ENCODE data around the gene VCAN.

Gene VCAN

GRCh38 chr5:83553000-83553486, 81.5 kb downstream of the VCAN start:
- no peak overlapping the region for H3K4me2 ChIP-seq (ENCODE audit: low read depth, low read length)
- no peaks in the 10 kb centered on the region for H4K20me1 ChIP-seq (ENCODE audit: insufficient read depth, low read length)
- no peaks in the 10 kb centered on the region for H3F3A ChIP-seq (ENCODE audit: insufficient read depth, low read length)
- no peaks in the 10 kb centered on the region for H3K36me3 ChIP-seq (replicated peaks; ENCODE audit: insufficient read depth, low read length)
- no peaks in the 10 kb centered on the region for H3K4me1 ChIP-seq (ENCODE audit: low read length)
- no peaks in the 10 kb centered on the region for H3K9me3 ChIP-seq (replicated peaks; ENCODE audit: insufficient read depth, low read length)
- no peak overlapping the region for H3K27ac ChIP-seq (ENCODE audit: low read length)
- TF ChIP-seq EZH2 (optimal IDR thresholded peaks at IDR 0.05; ENCODE audit: low read depth, low read length) (no peak), CTCF (IDR thresholded peaks at IDR 0.05; ENCODE audit: low read length) (no peak), EZH2phosphoT487 (IDR thresholded peaks at IDR 0.05; ENCODE audit: low read length) (no peak)
- no peak overlapping the region for H2AFZ ChIP-seq (ENCODE audit: low read length)
- no peak overlapping the region for H3K4me3 ChIP-seq (ENCODE audit: low read length)
- no peaks in the 10 kb centered on the region for H3K79me2 ChIP-seq (ENCODE audit: low read length)
- H3K9me2 ChIP-seq (replicated peaks; ENCODE audit: insufficient read depth, low read length), result no peaks in the 10 kb centered on the region
- H3K9ac ChIP-seq (ENCODE audit: low read length), result no peak overlapping the region
- DNase-seq, result no peak
- H3K27me3 ChIP-seq (replicated peaks; ENCODE audit: insufficient read depth, low read length), result no peaks in the 10 kb centered on the region

DNA sequence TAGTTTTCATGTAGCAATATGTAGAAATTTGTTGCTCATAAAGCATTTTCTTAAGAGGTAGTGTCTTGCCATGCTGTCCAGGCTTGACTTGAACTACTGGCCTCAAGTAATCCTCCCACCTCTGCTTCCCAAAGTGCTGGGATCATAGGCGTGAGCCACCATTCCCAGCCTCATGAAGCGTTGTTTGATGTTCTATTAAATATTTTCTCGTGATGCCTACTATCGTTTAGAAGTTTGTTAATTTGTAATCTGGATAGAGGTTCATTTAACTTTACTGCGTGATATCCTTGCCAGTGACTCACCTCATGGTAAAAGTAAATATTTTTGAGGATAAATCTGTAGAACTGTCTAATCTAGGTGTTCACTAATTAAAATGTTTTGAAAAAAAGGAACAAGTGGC, 82.6 kb downstream of the VCAN start:
- Histone ChIP-seq H2AFZ (ENCODE audit: low read length) (no peak overlapping the region), H3K4me1 (ENCODE audit: low read length) (no peaks in the 10 kb centered on the region), H3K79me2 (ENCODE audit: low read length) (no peaks in the 10 kb centered on the region), H3K9me2 (replicated peaks; ENCODE audit: insufficient read depth, low read length) (no peaks in the 10 kb centered on the region), H4K20me1 (ENCODE audit: insufficient read depth, low read length) (no peaks in the 10 kb centered on the region), H3K9ac (ENCODE audit: low read length) (no peak overlapping the region), H3F3A (ENCODE audit: insufficient read depth, low read length) (no peaks in the 10 kb centered on the region), H3K27me3 (replicated peaks; ENCODE audit: insufficient read depth, low read length) (no peaks in the 10 kb centered on the region), H3K27ac (ENCODE audit: low read length) (no peak overlapping the region), H3K36me3 (replicated peaks; ENCODE audit: insufficient read depth, low read length) (no peaks in the 10 kb centered on the region), H3K4me3 (ENCODE audit: low read length) (no peak overlapping the region), H3K4me2 (ENCODE audit: low read depth, low read length) (no peak overlapping the region), H3K9me3 (replicated peaks; ENCODE audit: insufficient read depth, low read length) (no peaks in the 10 kb centered on the region)
- TF ChIP-seq CTCF (IDR thresholded peaks at IDR 0.05; ENCODE audit: low read length), result no peak
- no peak for TF ChIP-seq EZH2 (optimal IDR thresholded peaks at IDR 0.05; ENCODE audit: low read depth, low read length)
- TF ChIP-seq EZH2phosphoT487 (IDR thresholded peaks at IDR 0.05; ENCODE audit: low read length), result no peak
- no peak for DNase-seq

DNA sequence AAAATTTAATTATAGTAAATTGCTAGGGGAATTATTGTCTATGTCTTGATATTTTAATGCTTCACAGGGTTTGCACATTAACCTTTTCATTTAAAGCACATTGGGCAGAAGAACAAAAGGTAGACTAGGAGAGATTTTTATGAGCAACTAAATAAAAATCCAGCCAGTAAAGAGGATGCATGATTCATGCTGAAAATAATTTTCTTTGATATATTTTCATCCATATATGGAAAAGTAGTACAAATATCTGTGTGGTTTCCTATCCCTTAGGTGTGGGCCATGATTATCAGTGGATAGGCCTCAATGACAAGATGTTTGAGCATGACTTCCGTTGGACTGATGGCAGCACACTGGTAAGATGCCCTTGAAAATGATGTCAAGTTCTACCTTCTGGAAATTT, 83.1 kb downstream of the VCAN start:
- H3K4me2 ChIP-seq (ENCODE audit: low read depth, low read length), result no peak overlapping the region
- H3K79me2 ChIP-seq (ENCODE audit: low read length), result no peaks in the 10 kb centered on the region
- no peak overlapping the region for H3K4me3 ChIP-seq (ENCODE audit: low read length)
- no peaks in the 10 kb centered on the region for H3K4me1 ChIP-seq (ENCODE audit: low read length)
- H3K9me2 ChIP-seq (replicated peaks; ENCODE audit: insufficient read depth, low read length), result no peaks in the 10 kb centered on the region
- no peaks in the 10 kb centered on the region for H4K20me1 ChIP-seq (ENCODE audit: insufficient read depth, low read length)
- H3K9me3 ChIP-seq (replicated peaks; ENCODE audit: insufficient read depth, low read length), result no peaks in the 10 kb centered on the region
- H3K36me3 ChIP-seq (replicated peaks; ENCODE audit: insufficient read depth, low read length), result no peaks in the 10 kb centered on the region
- H3F3A ChIP-seq (ENCODE audit: insufficient read depth, low read length), result no peaks in the 10 kb centered on the region
- no peak overlapping the region for H3K9ac ChIP-seq (ENCODE audit: low read length)
- no peak overlapping the region for H2AFZ ChIP-seq (ENCODE audit: low read length)
- no peaks in the 10 kb centered on the region for H3K27me3 ChIP-seq (replicated peaks; ENCODE audit: insufficient read depth, low read length)
- TF ChIP-seq EZH2phosphoT487 (IDR thresholded peaks at IDR 0.05; ENCODE audit: low read length), result no peak
- TF ChIP-seq EZH2 (optimal IDR thresholded peaks at IDR 0.05; ENCODE audit: low read depth, low read length), result no peak
- no peak for TF ChIP-seq CTCF (IDR thresholded peaks at IDR 0.05; ENCODE audit: low read length)
- DNase-seq, result no peak
- no peak overlapping the region for H3K27ac ChIP-seq (ENCODE audit: low read length)

Data from MM.1S (cell line).